ENCODE measurements around the gene CBLB.

CBLB gene

DNA sequence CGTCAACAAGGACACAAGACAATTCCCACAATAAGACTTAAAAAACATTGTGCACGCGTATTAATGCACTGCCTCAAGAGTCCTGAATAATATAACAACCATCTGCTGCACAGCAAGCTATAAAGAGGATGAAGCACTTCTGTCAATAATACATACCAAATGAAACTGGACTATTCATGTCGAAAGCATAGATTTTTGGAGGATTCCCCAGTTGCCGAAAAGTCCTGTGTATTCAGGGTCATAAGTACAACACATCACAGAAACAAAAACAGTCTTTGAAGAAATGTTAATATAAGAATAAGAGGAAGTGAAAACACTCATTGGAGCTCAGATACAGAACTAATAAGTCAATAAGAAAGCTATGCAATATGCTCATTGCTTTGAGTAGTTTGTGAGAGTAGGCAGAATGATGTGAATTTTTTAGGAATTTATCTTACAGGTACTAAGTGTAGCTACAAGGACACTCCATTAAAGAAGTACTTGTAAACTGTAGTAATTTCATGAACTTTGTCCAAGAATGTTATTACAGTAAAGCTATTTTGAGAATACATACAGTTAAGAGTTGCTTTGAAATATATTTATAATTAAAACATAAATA, 31.6 kb downstream of the CBLB start:
- Histone ChIP-seq H3K4me3 (no peak overlapping the region), H3K27ac (no peak overlapping the region)
- no peak for DNase-seq (ENCODE audit: low read depth, low spot score)

DNA sequence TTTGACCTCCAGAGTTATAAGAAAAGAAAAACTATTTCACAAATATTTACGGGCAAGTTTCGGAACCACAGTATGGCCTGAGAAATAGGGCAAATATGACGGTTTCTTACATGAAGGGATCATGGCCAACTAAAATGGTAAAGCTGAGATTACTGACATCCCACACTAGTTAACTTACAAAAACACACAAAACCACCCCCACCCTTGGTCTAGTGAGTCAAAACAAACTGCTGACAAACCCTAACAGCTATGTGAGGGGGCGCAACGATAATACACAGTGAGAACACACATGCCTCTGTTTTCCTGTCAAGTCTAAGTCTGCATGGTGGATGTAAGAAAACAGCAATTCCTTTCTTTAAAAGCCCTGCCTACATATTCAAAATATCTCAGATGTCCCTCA, 32.3 kb downstream of the CBLB start:
- no peaks in the 10 kb centered on the region for H3K36me3 ChIP-seq (ENCODE audit: insufficient read depth, low read length)
- no peak overlapping the region for H3K9ac ChIP-seq (ENCODE audit: insufficient read length)
- DNase-seq (ENCODE audit: low read depth, low spot score), result no peak
- no peaks in the 10 kb centered on the region for H3K9me3 ChIP-seq (ENCODE audit: low read depth, low read length)
- H3K4me3 ChIP-seq, result no peak overlapping the region
- no peak for TF ChIP-seq EZH2 (IDR thresholded peaks at IDR 0.05)
- TF ChIP-seq POLR2AphosphoS5 (IDR thresholded peaks at IDR 0.05; ENCODE audit: borderline replicate concordance, low read depth, low read length), result no peak
- no peak for TF ChIP-seq FOXP2 (optimal IDR thresholded peaks at IDR 0.05; ENCODE audit: control extremely low read depth, extremely low read length, insufficient read depth)
- H3K27ac ChIP-seq, result no peak overlapping the region

More for the DNA sequence above, 31.6 kb downstream of the CBLB start:
- TF ChIP-seq EZH2 (IDR thresholded peaks at IDR 0.05), result no peak
- TF ChIP-seq POLR2AphosphoS5 (IDR thresholded peaks at IDR 0.05; ENCODE audit: borderline replicate concordance, low read depth, low read length), result no peak
- TF ChIP-seq FOXP2 (optimal IDR thresholded peaks at IDR 0.05; ENCODE audit: control extremely low read depth, extremely low read length, insufficient read depth), result no peak
- Histone ChIP-seq H3K9ac (ENCODE audit: insufficient read length) (no peak overlapping the region), H3K9me3 (ENCODE audit: low read depth, low read length) (no peaks in the 10 kb centered on the region), H3K36me3 (ENCODE audit: insufficient read depth, low read length) (no peaks in the 10 kb centered on the region)

DNA sequence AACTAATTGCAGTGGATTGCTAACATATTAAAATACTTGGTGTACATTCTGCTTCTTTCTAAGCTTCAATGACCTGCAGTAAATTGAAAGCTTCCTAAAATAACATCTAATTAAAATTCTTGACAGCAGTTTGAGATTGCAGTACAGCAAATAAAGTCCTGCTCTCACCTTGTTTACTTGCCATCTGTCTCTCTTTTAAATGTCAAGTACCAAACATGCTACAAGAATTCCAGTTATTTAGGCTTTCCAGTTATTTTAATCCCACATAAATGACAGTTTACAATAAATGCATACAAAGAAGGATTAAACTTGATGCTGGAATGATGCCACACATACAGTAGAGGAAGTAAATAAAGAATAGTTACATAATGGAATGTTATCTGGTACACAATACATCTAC, 33.2 kb downstream of the CBLB start:
- Histone ChIP-seq H3K36me3 (ENCODE audit: insufficient read depth, low read length) (no peaks in the 10 kb centered on the region), H3K9me3 (ENCODE audit: low read depth, low read length) (no peaks in the 10 kb centered on the region), H3K27ac (no peak overlapping the region)

DNA sequence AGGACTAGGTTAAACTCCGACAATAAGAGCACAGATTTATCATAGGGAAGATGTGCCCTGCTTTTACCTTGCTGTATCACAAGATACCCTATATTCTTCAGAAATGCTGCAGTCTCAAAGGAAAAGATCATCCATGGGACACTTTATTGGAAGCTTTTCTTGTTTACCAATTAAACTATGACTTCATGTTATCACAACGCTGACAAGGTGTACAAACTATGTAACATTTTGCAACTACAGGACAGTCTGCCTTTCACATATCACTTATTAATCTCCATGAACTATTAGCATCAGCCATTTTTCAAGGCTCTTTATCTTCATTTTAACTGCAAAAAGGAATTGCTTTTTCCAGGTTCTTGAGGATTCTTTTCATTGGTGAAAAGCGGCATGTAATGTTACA, 34.0 kb downstream of the CBLB start:
- no peak for DNase-seq (ENCODE audit: low read depth, low spot score)
- no peak overlapping the region for H3K9ac ChIP-seq (ENCODE audit: insufficient read length)
- no peak overlapping the region for H3K27ac ChIP-seq
- no peaks in the 10 kb centered on the region for H3K9me3 ChIP-seq (ENCODE audit: low read depth, low read length)
- no peak overlapping the region for H3K4me3 ChIP-seq
- TF ChIP-seq POLR2AphosphoS5 (IDR thresholded peaks at IDR 0.05; ENCODE audit: borderline replicate concordance, low read depth, low read length), result no peak
- no peak for TF ChIP-seq EZH2 (IDR thresholded peaks at IDR 0.05)
- TF ChIP-seq FOXP2 (optimal IDR thresholded peaks at IDR 0.05; ENCODE audit: control extremely low read depth, extremely low read length, insufficient read depth), result no peak
- no peaks in the 10 kb centered on the region for H3K36me3 ChIP-seq (ENCODE audit: insufficient read depth, low read length)

More for the DNA sequence above, 33.2 kb downstream of the CBLB start:
- H3K4me3 ChIP-seq, result no peak overlapping the region
- no peak for TF ChIP-seq POLR2AphosphoS5 (IDR thresholded peaks at IDR 0.05; ENCODE audit: borderline replicate concordance, low read depth, low read length)
- TF ChIP-seq EZH2 (IDR thresholded peaks at IDR 0.05), result no peak
- no peak for DNase-seq (ENCODE audit: low read depth, low spot score)
- H3K9ac ChIP-seq (ENCODE audit: insufficient read length), result no peak overlapping the region

DNA sequence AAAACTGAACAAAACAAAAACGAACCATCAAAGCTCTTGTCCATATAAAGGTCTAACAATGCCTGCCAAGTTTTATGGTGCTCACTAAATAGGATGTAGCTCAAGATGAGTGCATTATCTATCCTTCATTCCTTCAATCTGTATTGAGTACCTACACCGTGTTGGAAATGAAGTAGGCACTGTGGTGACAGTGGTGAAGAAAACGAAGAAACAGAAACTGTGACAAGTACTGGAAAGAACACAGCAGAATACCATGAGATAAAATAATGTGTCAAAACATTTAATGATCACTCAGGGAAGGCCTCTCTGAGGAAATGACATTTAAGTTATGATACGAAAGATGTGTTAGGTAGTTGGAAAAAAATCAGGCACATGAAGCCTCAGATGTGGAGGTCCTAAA, 36.2 kb downstream of the CBLB start:
- no peak overlapping the region for H3K4me3 ChIP-seq
- TF ChIP-seq EZH2 (IDR thresholded peaks at IDR 0.05), result no peak
- no peak for TF ChIP-seq POLR2AphosphoS5 (IDR thresholded peaks at IDR 0.05; ENCODE audit: borderline replicate concordance, low read depth, low read length)
- no peak for TF ChIP-seq FOXP2 (optimal IDR thresholded peaks at IDR 0.05; ENCODE audit: control extremely low read depth, extremely low read length, insufficient read depth)
- H3K9ac ChIP-seq (ENCODE audit: insufficient read length), result no peak overlapping the region
- H3K9me3 ChIP-seq (ENCODE audit: low read depth, low read length), result no peaks in the 10 kb centered on the region
- H3K36me3 ChIP-seq (ENCODE audit: insufficient read depth, low read length), result no peaks in the 10 kb centered on the region
- no peak overlapping the region for H3K27ac ChIP-seq
- DNase-seq (ENCODE audit: low read depth, low spot score), result no peak

DNA sequence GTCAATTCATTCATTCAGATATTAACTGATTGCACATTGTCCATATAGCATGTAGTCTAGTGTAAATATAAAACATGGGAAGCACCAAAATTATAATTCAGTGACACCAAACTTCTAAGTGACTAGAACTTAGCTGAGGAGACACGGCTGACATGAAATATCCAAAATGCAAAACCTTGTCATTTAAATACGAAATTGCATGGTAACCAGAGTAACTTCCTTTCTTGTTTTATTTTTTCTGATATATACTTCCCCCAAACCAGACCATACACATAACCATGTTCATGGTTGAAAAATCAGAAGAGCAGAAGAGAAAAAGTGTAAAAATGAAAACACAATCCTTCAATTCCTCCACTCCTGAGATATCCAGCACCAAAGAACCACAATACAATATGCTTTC, 38.0 kb downstream of the CBLB start:
- Histone ChIP-seq H3K4me3 (no peak overlapping the region), H3K27ac (no peak overlapping the region), H3K36me3 (ENCODE audit: insufficient read depth, low read length) (no peaks in the 10 kb centered on the region), H3K9me3 (ENCODE audit: low read depth, low read length) (no peaks in the 10 kb centered on the region), H3K9ac (ENCODE audit: insufficient read length) (no peak overlapping the region)
- no peak for TF ChIP-seq POLR2AphosphoS5 (IDR thresholded peaks at IDR 0.05; ENCODE audit: borderline replicate concordance, low read depth, low read length)
- TF ChIP-seq FOXP2 (optimal IDR thresholded peaks at IDR 0.05; ENCODE audit: control extremely low read depth, extremely low read length, insufficient read depth), result no peak
- no peak for TF ChIP-seq EZH2 (IDR thresholded peaks at IDR 0.05)
- no peak for DNase-seq (ENCODE audit: low read depth, low spot score)

DNA sequence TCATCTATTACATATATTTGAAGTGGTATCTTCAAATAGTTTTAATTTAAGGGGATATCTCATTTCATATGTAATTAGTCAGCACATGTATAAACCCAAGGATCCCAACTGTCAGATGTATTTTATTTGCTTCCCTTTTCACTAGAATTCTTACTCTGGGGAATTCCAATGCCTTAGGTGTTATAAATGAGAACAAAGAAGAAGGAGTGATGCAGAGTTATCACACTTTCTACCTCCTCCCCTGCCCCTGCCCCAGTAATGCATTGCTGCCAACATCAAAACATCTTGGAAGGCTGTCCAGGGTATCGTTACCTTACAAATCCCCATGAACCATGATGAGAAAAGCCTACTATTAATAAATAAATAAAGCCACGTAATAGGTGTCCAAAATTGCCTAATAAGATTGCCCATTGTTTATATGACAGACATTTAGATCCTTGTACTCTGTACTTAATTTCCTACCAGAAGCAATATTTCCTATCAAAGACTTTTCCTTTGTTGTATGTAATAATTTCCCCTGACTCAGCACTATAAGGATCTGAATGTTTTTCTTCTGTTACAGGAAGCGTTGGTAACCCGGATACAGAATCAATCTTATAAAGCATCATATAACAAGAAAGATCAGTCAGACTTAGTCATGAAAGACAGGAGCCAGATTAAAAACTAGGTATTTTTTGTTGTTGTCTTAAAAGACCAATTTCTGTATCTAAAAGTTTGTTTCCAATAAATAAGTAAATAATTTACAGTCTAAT, 38.8 kb downstream of the CBLB start:
- Histone ChIP-seq H3K9ac (ENCODE audit: insufficient read length) (no peak overlapping the region), H3K9me3 (ENCODE audit: low read depth, low read length) (no peaks in the 10 kb centered on the region), H3K36me3 (ENCODE audit: insufficient read depth, low read length) (no peaks in the 10 kb centered on the region), H3K27ac (no peak overlapping the region), H3K4me3 (no peak overlapping the region)
- no peak for DNase-seq (ENCODE audit: low read depth, low spot score)
- TF ChIP-seq FOXP2 (optimal IDR thresholded peaks at IDR 0.05; ENCODE audit: control extremely low read depth, extremely low read length, insufficient read depth) (no peak), POLR2AphosphoS5 (IDR thresholded peaks at IDR 0.05; ENCODE audit: borderline replicate concordance, low read depth, low read length) (no peak), EZH2 (IDR thresholded peaks at IDR 0.05) (no peak)

DNA sequence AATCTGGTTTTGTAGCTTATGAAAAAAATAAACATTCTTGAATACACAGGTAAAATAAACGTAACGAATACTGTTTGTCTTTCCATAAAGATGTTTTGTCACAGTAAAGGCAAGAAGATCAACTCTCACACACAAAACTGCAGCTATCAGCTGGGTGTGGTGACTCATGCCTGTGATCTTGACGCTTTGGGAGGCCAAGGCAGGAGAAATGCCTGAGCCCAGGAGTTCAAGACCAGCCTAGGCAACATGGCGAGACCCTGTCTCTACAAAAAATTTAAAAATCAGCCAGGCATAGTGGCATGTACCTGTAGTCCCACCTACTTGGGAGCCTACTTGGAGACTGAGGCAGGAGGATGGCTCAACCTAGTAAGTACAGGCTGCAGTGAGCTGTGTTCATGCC, 39.6 kb downstream of the CBLB start:
- no peaks in the 10 kb centered on the region for H3K36me3 ChIP-seq (ENCODE audit: insufficient read depth, low read length)
- no peak for TF ChIP-seq POLR2AphosphoS5 (IDR thresholded peaks at IDR 0.05; ENCODE audit: borderline replicate concordance, low read depth, low read length)
- TF ChIP-seq EZH2 (IDR thresholded peaks at IDR 0.05), result no peak
- TF ChIP-seq FOXP2 (optimal IDR thresholded peaks at IDR 0.05; ENCODE audit: control extremely low read depth, extremely low read length, insufficient read depth), result no peak
- H3K27ac ChIP-seq, result no peak overlapping the region
- no peak overlapping the region for H3K9ac ChIP-seq (ENCODE audit: insufficient read length)
- no peak for DNase-seq (ENCODE audit: low read depth, low spot score)
- no peaks in the 10 kb centered on the region for H3K9me3 ChIP-seq (ENCODE audit: low read depth, low read length)
- H3K4me3 ChIP-seq, result no peak overlapping the region
